GM10847 (cell line): ENCODE data around the gene BRF1.

Source experiments
- POLR2A ChIP-seq: IDR thresholded peaks from 2 replicates; pipeline ENCODE4 v1.6.1; 2011; ENCODE audit not compliant: insufficient read length; ENCODE audit errors: extremely low read depth

Gene BRF1

GRCh38 chr14:105209091-105209490 is 91.7 kb downstream of the BRF1 start:
- no peak for TF ChIP-seq POLR2A

GRCh38 chr14:105208738-105209075 is 92.1 kb downstream of the BRF1 start:
- TF ChIP-seq POLR2A: no peak

- TF ChIP-seq POLR2A: no peak
Measured at GRCh38 chr14:105207996-105208737, 92.6 kb downstream of the BRF1 start.

- TF ChIP-seq POLR2A: no peak
Measured at GRCh38 chr14:105207460-105207901, 93.3 kb downstream of the BRF1 start.

GRCh38 chr14:105206873-105207272 is 93.9 kb downstream of the BRF1 start:
- TF ChIP-seq POLR2A: no peak

- no peak for TF ChIP-seq POLR2A
Measured at GRCh38 chr14:105205673-105206208, 95.1 kb downstream of the BRF1 start.

- TF ChIP-seq POLR2A: no peak
Measured at GRCh38 chr14:105204931-105205672, 95.7 kb downstream of the BRF1 start.

- TF ChIP-seq POLR2A: no peak
Measured at GRCh38 chr14:105204206-105204930, 96.4 kb downstream of the BRF1 start.

- TF ChIP-seq POLR2A: no peak
Measured at GRCh38 chr14:105203701-105204100, 97.1 kb downstream of the BRF1 start.

- TF ChIP-seq POLR2A: no peak
Measured at GRCh38 chr14:105203057-105203531, 97.7 kb downstream of the BRF1 start.

- no peak for TF ChIP-seq POLR2A
Measured at GRCh38 chr14:105201925-105202513, 98.8 kb downstream of the BRF1 start.

GRCh38 chr14:105201156-105201924 is 99.5 kb downstream of the BRF1 start:
- TF ChIP-seq POLR2A: no peak

GRCh38 chr14:105200641-105201040 is 100.2 kb downstream of the BRF1 start:
- TF ChIP-seq POLR2A: no peak

GRCh38 chr14:105200074-105200473 is 100.7 kb downstream of the BRF1 start:
- TF ChIP-seq POLR2A: no peak
